OCI-LY7 (cell line): ENCODE results near the gene NIN. TPM values are rescaled to one million over a fixed set of nuclear protein-coding genes. Genes with fewer than 3 reads are reported as not detected.

Experiments used
- BruUV-seq: library from RNA; stranded (reverse); fragments of 400-500 nt; replicated peaks from 2 replicates; lab custom pipeline; 2021; lab: Mats Ljungman, UMichigan
- CTCF ChIA-PET: fragments of 300-600 bp; sonication (Branson Sonifier 250); formaldehyde crosslinking; loops from one replicate; lab custom pipeline; 2022; ENCODE audit warnings: antibody characterized with exemption; ENCODE audit not compliant: unreplicated experiment; lab: Charles Lee
- POLR2A ChIA-PET: fragments of 300-600 bp; sonication (Branson Sonifier 250); formaldehyde crosslinking; loops from one replicate; lab custom pipeline; 2022; ENCODE audit warnings: antibody characterized with exemption; lab: Charles Lee
- DNase-seq: peaks from one replicate; pipeline ENCODE4 v3.0.0-alpha.2; 2015; ENCODE audit warnings: low spot score
- H2AFZ ChIP-seq: fragments of 200-600 bp; sonication (generic), shearing (Covaris generic); 2 replicates; pipeline ENCODE4 v1.6.1; 2014; ENCODE audit warnings: mild to moderate bottlenecking, antibody characterized with exemption, low read length, moderate library complexity
- H3K27ac ChIP-seq: fragments of 200-600 bp; sonication (generic); 2 replicates; pipeline ENCODE4 v1.5.1; 2014; ENCODE audit warnings: mixed run types, low read depth, mild to moderate bottlenecking, moderate library complexity, low read length, inconsistent platforms; ENCODE audit not compliant: poor library complexity, severe bottlenecking
- H3K36me3 ChIP-seq: fragments of 200-600 bp; sonication (generic); 2 replicates; pipeline ENCODE4 v1.6.1; 2014; ENCODE audit warnings: mild to moderate bottlenecking, antibody characterized with exemption, low read length, moderate library complexity, mixed read lengths; ENCODE audit not compliant: insufficient read depth
- H3K4me1 ChIP-seq: fragments of 200-600 bp; sonication (generic); 2 replicates; pipeline ENCODE4 v1.5.1; 2014; ENCODE audit warnings: mild to moderate bottlenecking, low read length; ENCODE audit not compliant: insufficient read depth, poor library complexity, severe bottlenecking
- H3K4me2 ChIP-seq: fragments of 200-600 bp; sonication (generic); 2 replicates; pipeline ENCODE4 v1.6.1; 2014; ENCODE audit warnings: mild to moderate bottlenecking, low read length
- H3K4me3 ChIP-seq: fragments of 200-600 bp; sonication (generic); 2 replicates; pipeline ENCODE4 v1.5.1; 2014; ENCODE audit warnings: mild to moderate bottlenecking, low read depth, low read length; ENCODE audit not compliant: poor library complexity, severe bottlenecking
- H3K79me2 ChIP-seq: fragments of 200-600 bp; sonication (generic); 2 replicates; pipeline ENCODE4 v1.6.1; 2016; ENCODE audit warnings: low read depth, mild to moderate bottlenecking, low read length, moderate library complexity, mixed read lengths; ENCODE audit not compliant: insufficient read depth
- H3K9me2 ChIP-seq: fragments of 200-600 bp; sonication (generic); 2 replicates; pipeline ENCODE4 v1.6.1; 2016; ENCODE audit warnings: mild to moderate bottlenecking, low read length, mixed read lengths; ENCODE audit not compliant: insufficient read depth
- H3K9me3 ChIP-seq: fragments of 200-600 bp; sonication (generic); 2 replicates; pipeline ENCODE4 v1.6.1; 2014; ENCODE audit warnings: mild to moderate bottlenecking, mixed run types, low read length, mixed read lengths
- H4K20me1 ChIP-seq: fragments of 200-600 bp; sonication (generic); 2 replicates; pipeline ENCODE4 v1.6.1; 2014; ENCODE audit warnings: mild to moderate bottlenecking, antibody characterized with exemption, low read length, moderate library complexity, mixed read lengths; ENCODE audit not compliant: insufficient read depth
- CTCF ChIP-seq: fragments of 200-600 bp; sonication (generic); conservative IDR thresholded peaks from 2 replicates; pipeline ENCODE4 v1.5.1; 2014; ENCODE audit warnings: mild to moderate bottlenecking, antibody characterized with exemption, low read length, moderate library complexity, mixed read lengths
- EZH2phosphoT487 ChIP-seq: fragments of 200-600 bp; sonication (generic); IDR thresholded peaks from 2 replicates; pipeline ENCODE4 v1.6.1; 2018; ENCODE audit warnings: low read depth, borderline replicate concordance, mild to moderate bottlenecking, mixed run types, antibody characterized with exemption, low read length, moderate library complexity, mixed read lengths
- intact Hi-C: fragments of 100-400 bp; cut with micrococcal nuclease; formaldehyde crosslinking; loops from one replicate; pipeline ENCODE4 v1.10.0; 2022; ENCODE audit not compliant: unreplicated experiment
- total RNA-seq, 2 experiments: library from RNA; depleted of rRNA in 1 of 2; stranded (reverse); fragments of >200 nt in 1 of 2; shearing (Covaris generic) in 1 of 2; gene quantifications; 2 replicates each; pipeline ENCODE4 v1.2.3, GENCODE V29; 2014 to 2022

Gene NIN
- total RNA-seq, 2 experiments from 2014 or later: 95.3 to 189 TPM

GRCh38 chr14:50839691-50840090, 8.7 kb upstream of the NIN start:
- H4K20me1 ChIP-seq: no peaks in the 10 kb centered on the region
- H3K4me2 ChIP-seq: no peak overlapping the region
- H3K4me1 ChIP-seq: peaks cover 32% of the 10 kb centered on the region
- ChIA-PET CTCF (interaction anchor here (0.6 kb wide), 1 partner anchor 52 kb away, joined by 3 read pairs; no protein-coding TSS in a partner anchor), POLR2A (interaction anchor here (1.3 to 3.7 kb wide), 4 partner anchors 10 to 23 kb away, joined by 3 to 17 read pairs (median 6); partner anchors contain the start of gene NIN)
- H3K36me3 ChIP-seq: no peaks in the 10 kb centered on the region
- no peak for DNase-seq
- no peaks in the 10 kb centered on the region for H3K9me2 ChIP-seq
- no peak overlapping the region for H2AFZ ChIP-seq
- H3K79me2 ChIP-seq: no peaks in the 10 kb centered on the region
- TF ChIP-seq CTCF (no peak), EZH2phosphoT487 (no peak)
- no peak overlapping the region for H3K27ac ChIP-seq
- intact Hi-C loops: no loop called here
- H3K4me3 ChIP-seq: no peak overlapping the region
- BruUV-seq: no TSS peak
- no peaks in the 10 kb centered on the region for H3K9me3 ChIP-seq

DNA sequence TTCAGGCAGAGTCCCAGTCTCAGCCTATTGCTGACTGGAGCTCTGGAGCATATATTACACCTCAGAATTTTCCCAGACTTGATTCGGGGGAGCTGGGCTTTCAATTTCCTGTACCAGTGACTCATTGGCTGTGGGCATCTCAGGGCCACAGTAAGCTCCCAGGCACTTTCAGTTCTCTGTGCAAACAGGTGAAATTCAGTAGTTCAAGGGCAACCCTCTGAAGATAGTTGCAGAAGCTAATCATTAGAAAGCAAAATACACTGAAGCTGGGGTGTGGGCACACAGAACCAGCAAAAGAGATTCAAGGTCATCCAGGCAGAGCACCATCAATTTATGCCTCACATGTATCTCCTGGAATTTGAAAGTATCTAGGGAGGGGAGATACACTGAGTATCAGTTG, 8.1 kb upstream of the NIN start:
- no peak overlapping the region for H3K27ac ChIP-seq
- H3K4me1 ChIP-seq: peaks cover 39% of the 10 kb centered on the region
- H3K36me3 ChIP-seq: no peaks in the 10 kb centered on the region
- no peak overlapping the region for H2AFZ ChIP-seq
- no peaks in the 10 kb centered on the region for H4K20me1 ChIP-seq
- no peak for TF ChIP-seq CTCF
- TF ChIP-seq EZH2phosphoT487: no peak
- intact Hi-C loops: no loop called here
- no TSS peak for BruUV-seq
- H3K9me3 ChIP-seq: no peaks in the 10 kb centered on the region
- ChIA-PET POLR2A (interaction anchor here (1.3 to 3.7 kb wide), 5 partner anchors 9 to 22 kb away, joined by 3 to 17 read pairs (median 6); partner anchors contain the start of gene NIN), CTCF (interaction anchor here (0.6 kb wide), 1 partner anchor 51 kb away, joined by 3 read pairs; no protein-coding TSS in a partner anchor)
- H3K9me2 ChIP-seq: no peaks in the 10 kb centered on the region
- H3K79me2 ChIP-seq: no peaks in the 10 kb centered on the region
- H3K4me3 ChIP-seq: no peak overlapping the region
- H3K4me2 ChIP-seq: peak overlapping the region; percentile 30; the same call in 1 of the 2 replicates
- DNase-seq: no peak

DNA sequence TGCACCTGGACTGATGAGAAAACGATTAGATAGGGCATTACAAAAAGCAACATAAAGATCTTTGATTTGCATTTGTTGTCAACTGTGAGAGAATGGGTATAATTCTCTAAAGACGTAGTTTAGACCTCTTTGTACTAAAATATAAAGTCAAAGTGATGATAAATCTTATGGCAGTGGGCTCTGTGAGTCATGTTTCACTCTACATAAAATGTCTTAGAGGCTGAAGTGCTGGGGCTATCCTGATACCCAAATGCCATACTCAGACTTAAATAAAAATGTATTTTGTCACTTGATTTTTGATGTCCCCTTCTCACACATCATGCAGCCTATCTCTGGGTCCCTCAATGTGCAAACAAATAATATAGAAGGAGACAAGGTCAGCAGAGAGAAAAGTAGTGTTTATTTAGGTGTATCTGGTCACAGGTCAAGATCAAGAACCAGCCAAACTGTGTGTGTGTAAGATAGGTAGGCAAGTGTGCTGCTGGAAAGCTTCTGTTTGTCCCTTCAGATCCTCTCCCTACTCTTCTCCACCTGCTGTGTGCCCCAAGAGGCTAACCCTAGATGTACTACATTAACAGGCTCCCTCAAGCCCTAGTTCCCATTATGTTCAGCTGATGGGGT, 7.0 kb upstream of the NIN start:
- CTCF ChIA-PET: no interaction called here
- TF ChIP-seq EZH2phosphoT487: no peak
- TF ChIP-seq CTCF: no peak
- BruUV-seq: no TSS peak
- Histone ChIP-seq H3K4me1 (peaks cover 45% of the 10 kb centered on the region), H3K4me2 (no peak overlapping the region), H2AFZ (0 out of 2 replicates have a peak overlapping the region, but pooled peaks have one; percentile 12), H3K9me3 (no peaks in the 10 kb centered on the region), H3K79me2 (no peaks in the 10 kb centered on the region), H3K4me3 (no peak overlapping the region), H3K9me2 (no peaks in the 10 kb centered on the region), H3K36me3 (no peaks in the 10 kb centered on the region), H3K27ac (no peak overlapping the region), H4K20me1 (no peaks in the 10 kb centered on the region)
- intact Hi-C loops: no loop called here
- POLR2A ChIA-PET: interaction anchor here (1.3 to 18.3 kb wide), 3 partner anchors 13 to 46 kb away, joined by 3 to 404 read pairs (median 7); no protein-coding TSS in a partner anchor
- DNase-seq: no peak
